GM18909 (cell line): ENCODE results near the gene DCLK2.

Source experiments
- ATAC-seq: cut with Tn5 transposase; IDR thresholded peaks from one replicate; pipeline ENCODE4 v1.9.1; 2021; ENCODE audit warnings: mild to moderate bottlenecking; ENCODE audit not compliant: unreplicated experiment, poor library complexity

DCLK2 gene

GRCh38 chr4:150299816-150300215, 221.6 kb downstream of the DCLK2 start:
- no peak for ATAC-seq

GRCh38 chr4:150302553-150302952, 224.3 kb downstream of the DCLK2 start:
- ATAC-seq = no peak

GRCh38 chr4:150305995-150306394, 227.8 kb downstream of the DCLK2 start:
- no peak for ATAC-seq

- ATAC-seq = no peak
These were observed 228.5 kb downstream of the DCLK2 start for GRCh38 chr4:150306719-150307118.
